ENCODE results near the gene AMT. TPM values are rescaled to one million over a fixed set of nuclear protein-coding genes. Genes with fewer than 3 reads are reported as not detected.
A peak's percentile ranks its signal among the peaks of the same experiment; 100 is the strongest.

The AMT gene
- total RNA-seq, 4 donors from 2014 or later = 3.5 to 7.9 (median 5.9) TPM

DNA sequence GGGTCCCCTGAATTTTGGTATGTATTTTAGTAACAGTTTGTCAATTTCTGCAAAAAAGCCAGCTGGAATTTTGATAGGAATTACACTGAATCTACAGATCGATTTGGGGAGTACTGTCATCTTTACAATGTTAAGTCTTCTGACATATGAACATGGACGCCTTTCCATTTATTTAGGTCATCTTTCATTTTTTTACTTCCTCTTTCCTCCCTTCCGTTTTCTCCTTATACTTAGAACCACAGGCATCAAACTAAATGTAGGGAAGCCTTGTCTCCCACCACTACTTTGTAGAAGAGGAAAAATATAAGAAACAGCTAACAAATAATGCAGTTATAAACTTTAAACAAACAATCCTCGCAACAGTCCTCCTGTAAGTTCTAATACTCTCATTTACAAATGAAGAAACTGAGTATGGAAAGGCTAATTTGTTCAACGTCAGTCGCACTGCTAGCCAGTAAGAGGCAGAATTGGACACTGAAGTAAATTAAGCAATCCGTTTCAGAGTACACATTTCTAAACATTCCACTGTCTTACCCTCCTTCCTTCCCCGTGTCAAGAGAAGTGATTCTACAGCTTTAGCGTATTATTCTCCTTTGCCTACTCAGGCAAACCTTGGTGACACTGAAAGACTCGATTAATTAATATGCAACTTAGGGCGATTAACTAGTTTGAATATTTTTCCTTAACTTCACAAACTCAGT is 36.1 kb downstream of the AMT start:
- Histone ChIP-seq H3K4me3 (replicated peaks in 1 of 3) (no peak overlapping the region), H3K4me1 (peaks cover 5 to 19% of the 10 kb centered on the region in 2 donors), H3K9me3 (no peaks in the 10 kb centered on the region), H3K27ac (no peak overlapping the region), H3K27me3 (no peaks in the 10 kb centered on the region), H3K36me3 (no peaks in the 10 kb centered on the region)
- 83 to 85% methylated on average over 11 of the region's 11 CpGs for WGBS, 2 donors
- intact Hi-C loops (cut with DNase I) = no loop called here
- TF ChIP-seq POLR2A (IDR thresholded peaks at IDR 0.05) = no peak
- TF ChIP-seq, protein P1, sequence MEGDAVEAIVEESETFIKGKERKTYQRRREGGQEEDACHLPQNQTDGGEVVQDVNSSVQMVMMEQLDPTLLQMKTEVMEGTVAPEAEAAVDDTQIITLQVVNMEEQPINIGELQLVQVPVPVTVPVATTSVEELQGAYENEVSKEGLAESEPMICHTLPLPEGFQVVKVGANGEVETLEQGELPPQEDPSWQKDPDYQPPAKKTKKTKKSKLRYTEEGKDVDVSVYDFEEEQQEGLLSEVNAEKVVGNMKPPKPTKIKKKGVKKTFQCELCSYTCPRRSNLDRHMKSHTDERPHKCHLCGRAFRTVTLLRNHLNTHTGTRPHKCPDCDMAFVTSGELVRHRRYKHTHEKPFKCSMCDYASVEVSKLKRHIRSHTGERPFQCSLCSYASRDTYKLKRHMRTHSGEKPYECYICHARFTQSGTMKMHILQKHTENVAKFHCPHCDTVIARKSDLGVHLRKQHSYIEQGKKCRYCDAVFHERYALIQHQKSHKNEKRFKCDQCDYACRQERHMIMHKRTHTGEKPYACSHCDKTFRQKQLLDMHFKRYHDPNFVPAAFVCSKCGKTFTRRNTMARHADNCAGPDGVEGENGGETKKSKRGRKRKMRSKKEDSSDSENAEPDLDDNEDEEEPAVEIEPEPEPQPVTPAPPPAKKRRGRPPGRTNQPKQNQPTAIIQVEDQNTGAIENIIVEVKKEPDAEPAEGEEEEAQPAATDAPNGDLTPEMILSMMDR (IDR thresholded peaks at IDR 0.05) = no peak
- no peak for DNase-seq

DNA sequence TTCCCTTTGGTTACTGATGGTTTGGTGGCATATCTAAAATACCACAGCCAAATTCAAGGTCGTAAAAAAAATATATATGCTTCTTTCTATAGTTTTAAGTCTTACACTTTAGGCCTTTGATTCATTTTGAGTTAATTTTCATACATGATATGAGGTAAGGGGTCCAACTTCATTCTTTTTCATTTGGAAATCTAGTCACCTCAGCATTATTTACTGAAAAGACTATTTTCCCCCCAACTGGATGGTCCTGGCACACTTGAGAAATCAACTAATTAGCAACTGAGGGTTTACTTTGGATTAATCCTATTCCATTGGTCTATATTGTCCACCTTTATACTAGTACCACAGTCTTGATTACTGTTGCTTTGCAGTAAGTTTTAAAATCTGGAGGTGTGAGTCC is 36.7 kb downstream of the AMT start:
- DNase-seq = no peak
- intact Hi-C loops (cut with DNase I) = no loop called here
- Histone ChIP-seq H3K36me3 (no peaks in the 10 kb centered on the region), H3K27ac (no peak overlapping the region), H3K9me3 (no peaks in the 10 kb centered on the region), H3K4me3 (replicated peaks in 1 of 3) (no peak overlapping the region), H3K4me1 (peaks cover 5 to 19% of the 10 kb centered on the region in 2 donors), H3K27me3 (no peaks in the 10 kb centered on the region)
- no peak for TF ChIP-seq POLR2A (IDR thresholded peaks at IDR 0.05)
- TF ChIP-seq, protein P1 (IDR thresholded peaks at IDR 0.05) = no peak
- WGBS, 2 donors = 96 to 100% methylated on average over 1 of the region's 1 CpG

DNA sequence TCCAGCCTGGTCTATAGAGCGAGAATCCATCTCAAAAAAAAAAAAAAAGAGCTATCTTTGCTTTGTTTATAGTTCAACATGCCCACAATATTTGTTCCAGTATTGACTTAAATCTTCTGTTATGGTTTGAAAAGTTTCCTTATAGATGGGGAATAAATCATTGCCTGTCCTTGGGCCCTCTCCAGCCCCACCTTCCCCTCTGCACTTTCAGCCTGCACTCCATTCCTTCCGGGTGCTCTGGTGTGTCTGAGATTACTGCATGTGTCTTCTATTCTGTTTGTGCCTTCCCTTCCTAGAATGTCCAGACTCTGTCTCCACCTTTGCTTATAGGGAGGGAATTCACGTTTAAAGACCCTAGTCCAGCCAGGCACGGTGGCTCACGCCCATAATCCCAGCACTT is 38.9 kb downstream of the AMT start:
- H3K4me1 ChIP-seq = peaks cover 5 to 23% of the 10 kb centered on the region in 2 donors
- no peak for DNase-seq
- WGBS, 2 donors = 78 to 83% methylated on average over 5 of the region's 5 CpGs
- no peaks in the 10 kb centered on the region for H3K36me3 ChIP-seq
- H3K27me3 ChIP-seq = no peaks in the 10 kb centered on the region
- intact Hi-C loops (cut with DNase I) = no loop called here
- no peaks in the 10 kb centered on the region for H3K9me3 ChIP-seq
- H3K27ac ChIP-seq = no peak overlapping the region
- TF ChIP-seq, protein P1 (IDR thresholded peaks at IDR 0.05) = no peak
- no peak for TF ChIP-seq POLR2A (IDR thresholded peaks at IDR 0.05)
- H3K4me3 ChIP-seq (replicated peaks in 1 of 3) = no peak overlapping the region

DNA sequence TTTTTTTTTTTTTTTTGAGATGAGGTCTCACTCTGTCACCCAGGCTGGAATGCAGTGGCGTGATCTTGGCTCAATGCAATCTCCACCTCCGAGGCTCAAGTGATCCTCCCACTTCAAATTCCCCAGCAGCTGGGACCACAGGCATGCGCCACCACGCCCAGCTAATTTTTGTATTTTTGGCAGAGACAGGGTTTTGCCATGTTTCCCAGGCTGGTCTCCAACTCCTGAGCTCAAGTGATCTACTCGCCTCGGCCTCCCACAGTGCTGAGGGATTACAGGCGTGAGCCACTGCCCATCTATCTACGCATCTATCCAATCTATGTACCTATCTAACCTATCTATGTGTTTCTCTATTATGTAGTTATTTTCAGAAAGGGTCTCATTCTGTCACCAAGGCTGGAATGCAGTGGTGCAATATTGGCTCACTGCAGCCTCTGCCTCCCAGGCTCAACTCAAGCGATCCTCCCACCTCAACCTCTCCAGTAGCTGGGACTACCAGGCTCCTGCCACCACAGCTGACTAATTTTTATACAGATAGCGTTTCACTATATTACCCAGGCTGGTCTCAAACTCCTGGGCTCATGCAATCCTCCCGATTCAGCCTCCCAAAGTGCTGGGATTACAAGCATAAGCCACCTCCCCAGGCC is 43.9 kb downstream of the AMT start:
- DNase-seq = peak; percentile 79 to 82
- H3K27ac ChIP-seq = no peak overlapping the region

More for the DNA sequence above, 43.9 kb downstream of the AMT start:
- H3K27me3 ChIP-seq = no peaks in the 10 kb centered on the region
- H3K36me3 ChIP-seq = peaks cover 10 to 15% of the 10 kb centered on the region in 2 donors
- intact Hi-C loops (cut with DNase I) = no loop called here
- H3K4me1 ChIP-seq = peaks cover 4 to 20% of the 10 kb centered on the region in 2 donors
- no peaks in the 10 kb centered on the region for H3K9me3 ChIP-seq
- no peak overlapping the region for H3K4me3 ChIP-seq (replicated peaks in 1 of 3)
- WGBS, 2 donors = 58 to 60% methylated on average over 11 of the region's 11 CpGs
- TF ChIP-seq, protein P1 (IDR thresholded peaks at IDR 0.05) = no peak
- no peak for TF ChIP-seq POLR2A (IDR thresholded peaks at IDR 0.05)

All from thyroid gland (tissue), 4 donors.